Lower leg skin (tissue), 4 donors: ENCODE measurements around the gene ZNF618. TPM values are rescaled to one million over a fixed set of nuclear protein-coding genes. Genes with fewer than 3 reads are reported as not detected.

Source experiments
- DNase-seq, 2 donors: peaks; one replicate each; pipeline ENCODE4 v3.0.0-alpha.2; 2019; ENCODE audit warnings: low spot score in 2 of 2
- H3K4me3 ChIP-seq: fragments of 200-600 bp; sonication (generic); 2 replicates; pipeline ENCODE4 v1.5.1; 2017; ENCODE audit warnings: mild to moderate bottlenecking, low read depth; ENCODE audit not compliant: poor library complexity, severe bottlenecking
- POLR2A ChIP-seq, 2 donors: fragments of 450-650 bp; IDR thresholded peaks; one replicate each; pipeline ENCODE4 v1.6.1; 2016 to 2017; ENCODE audit warnings: antibody characterized with exemption in 2 of 2, mild to moderate bottlenecking in 1 of 2, moderate library complexity in 1 of 2
- WGBS, 2 donors: methylation state at CpG; one replicate each; pipeline ENCODE4 v1.1.5; 2018; 5-methylcytosine and 5-hydroxymethylcytosine counted together
- intact Hi-C: fragments of 100-400 bp; cut with DNase I; formaldehyde crosslinking; loops from one replicate; pipeline ENCODE4 v1.15.0; 2023; ENCODE audit warnings: low total_unique reads
- total RNA-seq, 4 donors: library from RNA; depleted of rRNA; stranded (reverse); fragments of >200 nt; gene quantifications; one replicate each; pipeline ENCODE4 v1.1.0, GENCODE V29; 2016
- TF ChIP-seq, protein P1 (sequence below), 3 donors: fragments of 450-650 bp; IDR thresholded peaks; one replicate each; pipeline ENCODE4 v1.5.1; 2016; ENCODE audit warnings: antibody characterized with exemption in 3 of 3, mild to moderate bottlenecking in 3 of 3, moderate library complexity in 2 of 3

The ZNF618 gene
- total RNA-seq, 4 donors from 2014 or later: 1.1 to 4.1 (median 2.5) TPM

DNA sequence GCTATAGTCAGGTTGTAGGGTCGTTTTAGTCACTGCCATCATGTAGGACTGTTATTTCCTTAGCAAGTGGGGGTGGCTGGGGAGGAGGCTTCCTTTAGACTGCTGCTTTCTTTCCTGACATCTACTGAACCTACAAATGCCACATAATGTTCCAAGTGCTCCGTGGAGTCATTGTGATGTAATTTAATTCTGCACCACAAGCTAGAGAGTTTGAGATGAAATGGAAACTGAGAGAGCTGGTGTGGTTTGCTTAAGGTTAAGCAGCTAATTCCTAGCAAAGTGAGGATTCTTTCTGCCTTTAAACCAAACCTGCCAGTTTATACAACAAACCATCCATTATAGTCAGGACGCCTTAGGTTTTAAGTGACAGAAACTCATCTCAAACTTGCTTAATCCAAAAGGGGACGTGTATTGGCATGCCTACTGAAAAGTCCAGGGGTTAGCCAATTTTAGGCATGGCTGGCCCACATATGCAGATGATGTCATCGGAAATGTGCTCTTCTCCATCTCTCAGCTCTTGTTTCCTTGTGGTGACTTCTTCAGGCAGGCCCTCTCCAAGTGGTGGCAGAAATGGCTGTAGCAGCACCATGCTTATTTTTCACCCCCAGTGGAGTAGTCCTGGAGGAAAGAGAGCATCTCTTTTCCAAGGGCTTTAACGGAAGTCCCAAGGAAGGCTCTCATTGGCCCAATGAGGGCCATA, 30.5 kb downstream of the ZNF618 start:
- DNase-seq: no peak
- H3K4me3 ChIP-seq: no peak overlapping the region
- TF ChIP-seq POLR2A (IDR thresholded peaks at IDR 0.05): no peak
- TF ChIP-seq, protein P1, sequence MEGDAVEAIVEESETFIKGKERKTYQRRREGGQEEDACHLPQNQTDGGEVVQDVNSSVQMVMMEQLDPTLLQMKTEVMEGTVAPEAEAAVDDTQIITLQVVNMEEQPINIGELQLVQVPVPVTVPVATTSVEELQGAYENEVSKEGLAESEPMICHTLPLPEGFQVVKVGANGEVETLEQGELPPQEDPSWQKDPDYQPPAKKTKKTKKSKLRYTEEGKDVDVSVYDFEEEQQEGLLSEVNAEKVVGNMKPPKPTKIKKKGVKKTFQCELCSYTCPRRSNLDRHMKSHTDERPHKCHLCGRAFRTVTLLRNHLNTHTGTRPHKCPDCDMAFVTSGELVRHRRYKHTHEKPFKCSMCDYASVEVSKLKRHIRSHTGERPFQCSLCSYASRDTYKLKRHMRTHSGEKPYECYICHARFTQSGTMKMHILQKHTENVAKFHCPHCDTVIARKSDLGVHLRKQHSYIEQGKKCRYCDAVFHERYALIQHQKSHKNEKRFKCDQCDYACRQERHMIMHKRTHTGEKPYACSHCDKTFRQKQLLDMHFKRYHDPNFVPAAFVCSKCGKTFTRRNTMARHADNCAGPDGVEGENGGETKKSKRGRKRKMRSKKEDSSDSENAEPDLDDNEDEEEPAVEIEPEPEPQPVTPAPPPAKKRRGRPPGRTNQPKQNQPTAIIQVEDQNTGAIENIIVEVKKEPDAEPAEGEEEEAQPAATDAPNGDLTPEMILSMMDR (IDR thresholded peaks at IDR 0.05): no peak
- 51 to 57% methylated on average over 6 of the region's 6 CpGs for WGBS, 2 donors
- intact Hi-C loops: no loop called here

DNA sequence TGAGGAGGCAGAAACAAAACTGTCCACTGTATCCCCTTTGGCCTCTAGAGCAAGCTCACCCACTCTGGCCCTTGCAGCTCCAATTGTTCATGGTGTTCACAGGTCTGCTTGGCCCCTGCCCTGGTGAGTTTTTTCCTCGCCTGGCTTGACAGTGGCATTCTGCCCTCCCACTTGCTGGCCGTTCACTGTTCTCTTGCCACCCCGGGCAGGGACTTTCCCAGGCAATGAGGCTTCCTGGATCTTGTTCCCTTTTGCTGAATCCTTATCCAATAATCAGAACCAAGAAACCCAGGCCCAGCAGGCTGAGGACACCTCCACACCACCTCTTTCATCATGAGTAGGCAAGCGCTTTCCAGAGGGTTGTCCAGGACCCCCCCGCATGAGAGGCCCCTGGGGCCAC, 31.2 kb downstream of the ZNF618 start:
- no peak overlapping the region for H3K4me3 ChIP-seq
- intact Hi-C loops: no loop called here
- no peak for DNase-seq
- TF ChIP-seq, protein P1 (IDR thresholded peaks at IDR 0.05): no peak
- no peak for TF ChIP-seq POLR2A (IDR thresholded peaks at IDR 0.05)
- WGBS, 2 donors: 68 to 71% methylated on average over 5 of the region's 5 CpGs

DNA sequence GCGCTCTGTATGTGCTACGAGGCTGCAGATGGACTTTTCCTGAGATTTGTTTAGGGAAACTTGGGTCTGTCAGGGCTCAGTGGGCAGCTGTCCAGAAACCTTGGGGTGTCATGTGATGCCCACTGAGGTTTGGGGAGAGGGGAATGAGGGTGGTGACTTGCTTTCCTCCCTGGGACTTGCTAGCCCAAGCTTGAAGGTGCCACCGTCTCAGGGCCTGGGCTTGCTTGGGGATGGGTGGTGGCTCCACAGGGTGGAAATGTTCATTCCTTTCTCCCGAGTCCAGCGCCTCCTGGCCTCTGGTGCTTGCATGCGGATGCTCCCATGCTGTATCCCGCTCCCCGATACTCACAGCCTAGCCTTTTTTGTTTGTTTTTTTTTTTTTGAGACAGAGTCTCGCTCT, 33.3 kb downstream of the ZNF618 start:
- no peak overlapping the region for H3K4me3 ChIP-seq
- TF ChIP-seq, protein P1 (IDR thresholded peaks at IDR 0.05): no peak
- no peak for TF ChIP-seq POLR2A (IDR thresholded peaks at IDR 0.05)
- 90 to 93% methylated on average over 9 of the region's 9 CpGs for WGBS, 2 donors
- intact Hi-C loops: no loop called here
- DNase-seq: no peak

DNA sequence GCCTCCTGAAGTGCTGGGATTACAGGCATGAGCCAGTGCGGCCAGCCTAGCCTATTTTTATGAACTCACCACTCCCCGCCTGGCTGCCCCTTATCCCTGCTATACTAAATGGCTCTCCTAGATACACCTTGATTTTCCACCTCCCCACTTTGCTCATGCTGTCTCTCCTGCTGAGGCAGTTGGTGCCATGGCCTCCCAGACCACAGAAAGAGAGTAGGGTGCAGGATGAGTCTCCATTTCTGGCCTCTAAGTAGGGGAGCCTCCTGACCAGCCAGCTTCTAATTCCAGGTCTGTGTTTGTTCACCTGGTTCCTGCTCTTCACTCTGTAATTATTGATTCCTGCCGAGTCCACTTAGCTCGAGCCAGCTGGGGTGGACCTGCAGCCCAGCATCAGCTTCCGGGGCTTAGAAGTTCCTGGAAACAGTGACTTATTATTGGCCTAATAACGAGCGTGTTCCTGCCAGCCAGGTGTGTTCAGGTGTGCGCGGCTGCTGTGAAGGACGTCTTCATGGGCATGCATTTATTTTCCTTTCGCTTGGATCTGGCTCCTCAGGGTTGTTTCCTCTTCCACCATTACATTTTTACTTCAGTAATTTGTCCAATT, 34.0 kb downstream of the ZNF618 start:
- no peak for DNase-seq
- H3K4me3 ChIP-seq: no peak overlapping the region
- WGBS, 2 donors: 66 to 76% methylated on average over 11 of the region's 11 CpGs
- intact Hi-C loops: no loop called here
- TF ChIP-seq POLR2A (IDR thresholded peaks at IDR 0.05): no peak
- TF ChIP-seq, protein P1 (IDR thresholded peaks at IDR 0.05): no peak

DNA sequence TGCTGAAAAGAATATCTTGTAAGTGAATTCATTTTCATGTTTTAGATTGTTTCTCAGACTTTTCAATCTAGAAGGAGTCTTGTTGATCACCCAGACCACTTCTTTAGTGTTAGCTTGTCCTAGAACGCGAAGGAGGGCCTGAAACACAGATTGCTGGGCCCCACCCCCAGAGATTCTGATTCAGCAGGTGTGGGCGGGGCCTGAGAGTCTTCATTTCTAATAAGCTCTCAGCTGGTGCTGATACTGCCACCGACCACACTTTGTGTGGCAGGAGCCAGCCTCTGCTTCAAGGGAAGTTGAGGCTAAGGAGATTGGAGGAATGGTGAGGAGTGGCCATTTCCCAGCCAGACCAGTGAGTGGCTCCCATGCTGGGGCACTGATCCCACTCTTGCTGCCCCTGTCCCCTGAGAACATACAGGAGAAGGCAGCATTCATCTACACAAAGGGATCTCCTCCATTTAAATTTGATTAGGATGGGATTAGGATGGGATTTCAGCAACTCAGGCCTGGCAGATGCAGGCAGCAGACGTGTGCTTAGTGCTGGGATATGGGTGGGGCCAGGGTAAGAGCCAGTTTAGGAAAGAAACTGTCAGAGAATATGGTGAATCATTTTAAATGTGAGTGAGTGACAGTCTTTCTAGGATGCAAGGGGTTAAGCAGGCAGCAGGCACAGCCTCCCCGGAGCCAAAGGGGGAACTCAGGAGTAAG, 35.9 kb downstream of the ZNF618 start:
- WGBS, 2 donors: 61 to 68% methylated on average over 6 of the region's 6 CpGs
- intact Hi-C loops: no loop called here
- no peak for TF ChIP-seq POLR2A (IDR thresholded peaks at IDR 0.05)
- TF ChIP-seq, protein P1 (IDR thresholded peaks at IDR 0.05): no peak
- no peak overlapping the region for H3K4me3 ChIP-seq
- DNase-seq: no peak
